ENCODE results near the gene INSR. TPM values are rescaled to one million over a fixed set of nuclear protein-coding genes. Genes with fewer than 3 reads are reported as not detected.
A peak's percentile ranks its signal among the peaks of the same experiment; 100 is the strongest.

The INSR gene
- total RNA-seq, 1 experiment from 2014 or later = 2.5 TPM

DNA sequence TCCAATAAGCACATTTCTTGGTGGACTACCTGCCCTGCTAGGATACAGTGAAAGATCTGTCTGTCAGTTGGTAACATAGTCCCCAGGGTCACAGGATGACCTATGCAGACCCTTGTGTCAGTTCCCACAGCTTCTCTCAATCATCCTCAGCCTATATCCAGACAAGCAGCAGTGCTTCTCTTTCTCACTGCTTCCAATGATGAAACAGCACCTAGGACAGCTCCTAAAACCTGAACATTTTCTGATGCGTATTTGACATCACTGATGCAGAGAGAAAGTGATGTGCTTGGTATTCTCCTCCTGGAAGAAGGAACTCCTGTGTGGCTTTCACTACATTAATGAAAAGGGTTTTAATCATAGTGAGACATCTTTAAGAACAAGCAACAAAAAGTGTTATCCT is 181.0 kb downstream of the INSR start:
- CTCF ChIA-PET = no interaction called here
- POLR2A ChIA-PET = no interaction called here
- H3K36me3 ChIP-seq (ENCODE audit: control insufficient read depth, insufficient read depth, low read length) = no peaks in the 10 kb centered on the region
- no peak overlapping the region for H3K27ac ChIP-seq (ENCODE audit: low read length)
- TF ChIP-seq, protein P1, sequence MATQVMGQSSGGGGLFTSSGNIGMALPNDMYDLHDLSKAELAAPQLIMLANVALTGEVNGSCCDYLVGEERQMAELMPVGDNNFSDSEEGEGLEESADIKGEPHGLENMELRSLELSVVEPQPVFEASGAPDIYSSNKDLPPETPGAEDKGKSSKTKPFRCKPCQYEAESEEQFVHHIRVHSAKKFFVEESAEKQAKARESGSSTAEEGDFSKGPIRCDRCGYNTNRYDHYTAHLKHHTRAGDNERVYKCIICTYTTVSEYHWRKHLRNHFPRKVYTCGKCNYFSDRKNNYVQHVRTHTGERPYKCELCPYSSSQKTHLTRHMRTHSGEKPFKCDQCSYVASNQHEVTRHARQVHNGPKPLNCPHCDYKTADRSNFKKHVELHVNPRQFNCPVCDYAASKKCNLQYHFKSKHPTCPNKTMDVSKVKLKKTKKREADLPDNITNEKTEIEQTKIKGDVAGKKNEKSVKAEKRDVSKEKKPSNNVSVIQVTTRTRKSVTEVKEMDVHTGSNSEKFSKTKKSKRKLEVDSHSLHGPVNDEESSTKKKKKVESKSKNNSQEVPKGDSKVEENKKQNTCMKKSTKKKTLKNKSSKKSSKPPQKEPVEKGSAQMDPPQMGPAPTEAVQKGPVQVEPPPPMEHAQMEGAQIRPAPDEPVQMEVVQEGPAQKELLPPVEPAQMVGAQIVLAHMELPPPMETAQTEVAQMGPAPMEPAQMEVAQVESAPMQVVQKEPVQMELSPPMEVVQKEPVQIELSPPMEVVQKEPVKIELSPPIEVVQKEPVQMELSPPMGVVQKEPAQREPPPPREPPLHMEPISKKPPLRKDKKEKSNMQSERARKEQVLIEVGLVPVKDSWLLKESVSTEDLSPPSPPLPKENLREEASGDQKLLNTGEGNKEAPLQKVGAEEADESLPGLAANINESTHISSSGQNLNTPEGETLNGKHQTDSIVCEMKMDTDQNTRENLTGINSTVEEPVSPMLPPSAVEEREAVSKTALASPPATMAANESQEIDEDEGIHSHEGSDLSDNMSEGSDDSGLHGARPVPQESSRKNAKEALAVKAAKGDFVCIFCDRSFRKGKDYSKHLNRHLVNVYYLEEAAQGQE (IDR thresholded peaks at IDR 0.05; ENCODE audit: insufficient read depth in 1 of 2, low read depth in 2 of 2, low read length in 1 of 2) = peak; percentile 62 to 73; a peak in 3 of 4 replicates
- TF ChIP-seq POLR2AphosphoS5 (IDR thresholded peaks at IDR 0.05; ENCODE audit: low read depth, low read length) = no peak
- 0 out of 2 replicates have a peak, but pooled peaks cover 2% of the 10 kb centered on the region for H3K27me3 ChIP-seq (ENCODE audit: control insufficient read depth, insufficient read depth, low read length)
- no peak overlapping the region for H3K4me3 ChIP-seq (ENCODE audit: low read depth in 2 of 2, low read length in 2 of 2)
- in situ Hi-C loops (cut with HindIII; ENCODE audit: low pct_unique_long_range_greater_than_20kb, low sequenced_read_pairs) = no loop called here
- DNase-seq (ENCODE audit: low read depth, low spot score) (no peak), ATAC-seq (no peak)
- no TSS peak for BruUV-seq (replicated peaks)
- no peaks in the 10 kb centered on the region for H3K9me3 ChIP-seq (ENCODE audit: control insufficient read depth, insufficient read depth, low read depth, low read length)
- intact Hi-C loops (cut with micrococcal nuclease; ENCODE audit: unreplicated experiment) = no loop called here
- H3K4me1 ChIP-seq (ENCODE audit: control insufficient read depth, insufficient read depth, low read length) = no peaks in the 10 kb centered on the region

DNA sequence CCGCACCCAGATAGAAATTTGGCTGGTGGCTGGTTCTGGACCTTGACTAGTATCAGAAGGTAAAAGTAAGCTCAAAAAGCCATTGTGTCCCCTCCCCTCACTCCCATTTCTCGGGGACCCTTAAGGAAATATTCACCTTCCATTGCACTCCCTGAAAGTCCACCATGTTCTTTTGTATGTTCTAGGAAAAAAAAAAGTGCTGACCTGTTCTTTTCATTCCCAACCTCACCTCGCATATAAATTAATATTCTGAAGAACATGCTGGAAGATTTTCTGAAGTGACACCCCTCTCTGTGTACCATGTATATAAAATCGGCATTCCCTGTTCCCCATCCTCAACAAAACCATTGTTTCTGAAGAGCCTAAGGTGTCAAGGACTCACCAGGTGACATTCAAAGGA is 181.5 kb downstream of the INSR start:
- H3K36me3 ChIP-seq (ENCODE audit: control insufficient read depth, insufficient read depth, low read length) = no peaks in the 10 kb centered on the region
- ATAC-seq (no peak), DNase-seq (ENCODE audit: low read depth, low spot score) (no peak)
- intact Hi-C loops (cut with micrococcal nuclease; ENCODE audit: unreplicated experiment) (no loop called here), in situ Hi-C loops (cut with HindIII; ENCODE audit: low pct_unique_long_range_greater_than_20kb, low sequenced_read_pairs) (no loop called here)
- no TSS peak for BruUV-seq (replicated peaks)
- H3K4me1 ChIP-seq (ENCODE audit: control insufficient read depth, insufficient read depth, low read length) = no peaks in the 10 kb centered on the region
- ChIA-PET CTCF (no interaction called here), POLR2A (no interaction called here)
- H3K4me3 ChIP-seq (ENCODE audit: low read depth in 2 of 2, low read length in 2 of 2) = no peak overlapping the region
- no peak overlapping the region for H3K27ac ChIP-seq (ENCODE audit: low read length)
- H3K27me3 ChIP-seq (ENCODE audit: control insufficient read depth, insufficient read depth, low read length) = 0 out of 2 replicates have a peak, but pooled peaks cover 2% of the 10 kb centered on the region
- no peak for TF ChIP-seq TCF7L2 (IDR thresholded peaks at IDR 0.05; ENCODE audit: low read depth, low read length)
- TF ChIP-seq, protein P2, sequence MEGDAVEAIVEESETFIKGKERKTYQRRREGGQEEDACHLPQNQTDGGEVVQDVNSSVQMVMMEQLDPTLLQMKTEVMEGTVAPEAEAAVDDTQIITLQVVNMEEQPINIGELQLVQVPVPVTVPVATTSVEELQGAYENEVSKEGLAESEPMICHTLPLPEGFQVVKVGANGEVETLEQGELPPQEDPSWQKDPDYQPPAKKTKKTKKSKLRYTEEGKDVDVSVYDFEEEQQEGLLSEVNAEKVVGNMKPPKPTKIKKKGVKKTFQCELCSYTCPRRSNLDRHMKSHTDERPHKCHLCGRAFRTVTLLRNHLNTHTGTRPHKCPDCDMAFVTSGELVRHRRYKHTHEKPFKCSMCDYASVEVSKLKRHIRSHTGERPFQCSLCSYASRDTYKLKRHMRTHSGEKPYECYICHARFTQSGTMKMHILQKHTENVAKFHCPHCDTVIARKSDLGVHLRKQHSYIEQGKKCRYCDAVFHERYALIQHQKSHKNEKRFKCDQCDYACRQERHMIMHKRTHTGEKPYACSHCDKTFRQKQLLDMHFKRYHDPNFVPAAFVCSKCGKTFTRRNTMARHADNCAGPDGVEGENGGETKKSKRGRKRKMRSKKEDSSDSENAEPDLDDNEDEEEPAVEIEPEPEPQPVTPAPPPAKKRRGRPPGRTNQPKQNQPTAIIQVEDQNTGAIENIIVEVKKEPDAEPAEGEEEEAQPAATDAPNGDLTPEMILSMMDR (IDR thresholded peaks at IDR 0.05) = no peak
- no peak for TF ChIP-seq SIN3A (IDR thresholded peaks at IDR 0.05; ENCODE audit: borderline replicate concordance, insufficient read depth, low read depth, low read length)
- no peak for TF ChIP-seq POLR2AphosphoS5 (IDR thresholded peaks at IDR 0.05; ENCODE audit: low read depth, low read length)
- TF ChIP-seq, protein P1 (IDR thresholded peaks at IDR 0.05; ENCODE audit: insufficient read depth in 1 of 2, low read depth in 2 of 2, low read length in 1 of 2) = no peak
- no peaks in the 10 kb centered on the region for H3K9me3 ChIP-seq (ENCODE audit: control insufficient read depth, insufficient read depth, low read depth, low read length)

All from Panc1 (cell line).